Measurements from ENCODE around the gene AIMP1. TPM values are rescaled to one million over a fixed set of nuclear protein-coding genes. Genes with fewer than 3 reads are reported as not detected.
"Not testable (repeated sequence)": the region's sequence is repeated elsewhere in the genome, so short reads cannot be mapped to it uniquely, and the experiment has no call there.

The AIMP1 gene
- total RNA-seq, 1 donor from 2014 or later, result 32.8 TPM

DNA sequence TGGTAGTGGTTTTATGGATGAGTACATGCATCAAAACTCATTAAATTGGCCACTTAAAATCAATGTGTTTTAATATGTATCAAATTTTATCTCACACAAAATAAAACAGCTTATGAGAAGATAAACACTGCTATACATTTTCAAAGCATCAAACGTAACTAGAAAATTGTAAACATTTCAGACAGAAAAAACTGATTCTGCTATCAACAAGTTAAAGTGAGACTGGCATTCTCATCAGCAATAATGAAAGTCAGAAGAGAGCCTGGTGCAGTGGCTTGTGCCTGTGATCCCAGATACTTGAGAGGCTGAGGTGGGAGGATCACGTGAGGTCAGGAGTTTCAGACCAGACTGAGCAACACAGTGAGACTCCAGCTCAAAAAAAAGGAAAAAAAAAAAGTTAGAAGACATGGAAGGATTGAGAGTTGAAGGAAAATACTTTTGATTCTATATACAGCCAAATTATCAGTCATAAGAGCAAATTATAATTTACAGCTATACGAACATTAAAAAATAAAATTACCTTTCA, 3.3 kb upstream of the AIMP1 start:
- ATAC-seq, result no peak

DNA sequence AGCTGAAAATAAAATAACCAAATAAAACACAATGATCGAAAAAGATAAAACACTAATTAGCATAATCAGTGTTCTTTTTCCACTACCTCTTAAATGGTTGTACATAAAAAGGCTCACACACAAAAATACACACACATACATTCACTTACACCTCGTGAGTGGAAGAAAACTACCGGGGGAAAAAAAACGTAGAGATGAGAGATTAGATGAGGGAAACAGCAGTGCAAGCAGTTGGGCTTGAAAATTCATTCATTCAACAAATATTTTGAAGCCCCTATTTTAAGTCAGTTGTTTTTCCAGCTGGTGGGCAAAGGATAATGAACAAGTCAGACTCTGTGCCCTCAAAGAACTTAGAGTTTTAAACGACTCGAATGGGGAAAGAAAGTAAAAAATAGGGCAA, 1.4 kb upstream of the AIMP1 start:
- no peak for ATAC-seq

DNA sequence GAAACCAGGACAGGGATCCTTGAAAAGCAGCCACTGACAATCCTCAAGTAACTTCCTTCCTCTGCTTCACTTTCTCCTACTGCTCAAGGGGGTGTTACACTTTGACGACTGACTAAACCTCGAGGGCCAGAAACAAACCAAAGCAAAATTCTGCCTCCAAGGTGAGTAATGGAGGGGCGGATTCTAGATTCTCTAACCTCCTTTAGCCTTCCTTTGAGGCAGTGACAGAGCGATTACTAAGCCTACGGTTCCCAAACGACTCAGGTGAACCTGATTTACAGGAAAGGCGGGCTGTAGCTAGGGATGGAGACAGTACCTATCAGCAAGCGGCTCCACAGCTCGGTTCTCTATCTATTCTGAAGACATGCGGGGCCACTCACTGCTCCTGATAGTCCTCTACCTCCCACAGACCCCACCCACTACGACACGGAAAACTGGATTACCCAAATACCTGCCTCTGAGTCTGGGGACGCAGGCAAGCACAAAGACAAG, 828 bp upstream of the AIMP1 start:
- ATAC-seq, result peak; percentile 96

DNA sequence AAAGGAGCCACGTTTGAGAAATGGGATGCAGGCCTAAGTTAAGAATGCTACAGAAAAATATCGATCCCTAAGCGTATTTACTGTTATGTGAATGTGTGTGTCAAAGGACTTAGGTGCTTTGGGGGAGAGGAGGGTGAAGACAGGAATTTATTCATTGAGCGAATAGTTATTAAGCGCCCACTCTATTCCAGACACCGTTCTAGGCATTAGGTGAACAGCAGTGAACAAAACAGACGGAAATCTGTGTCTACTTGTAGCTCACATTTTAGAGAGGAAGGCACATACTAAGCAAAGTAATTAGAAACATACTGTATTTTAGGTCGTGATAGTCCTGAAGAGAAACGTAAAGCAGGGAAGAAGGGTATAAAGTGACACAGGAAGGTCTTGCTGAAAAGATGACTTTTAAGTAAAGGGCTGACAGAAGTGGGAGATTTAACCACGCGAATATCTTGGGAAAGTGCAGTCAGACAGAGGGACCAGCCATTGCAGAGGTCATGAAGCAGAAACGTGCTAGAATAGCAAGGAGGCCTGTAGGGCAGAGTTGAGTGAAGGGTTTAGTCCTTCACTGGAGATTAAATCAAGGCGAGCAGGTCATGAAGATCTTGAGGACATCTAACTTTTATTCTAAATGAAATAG, 541 bp downstream of the AIMP1 start:
- ATAC-seq, result no peak

DNA sequence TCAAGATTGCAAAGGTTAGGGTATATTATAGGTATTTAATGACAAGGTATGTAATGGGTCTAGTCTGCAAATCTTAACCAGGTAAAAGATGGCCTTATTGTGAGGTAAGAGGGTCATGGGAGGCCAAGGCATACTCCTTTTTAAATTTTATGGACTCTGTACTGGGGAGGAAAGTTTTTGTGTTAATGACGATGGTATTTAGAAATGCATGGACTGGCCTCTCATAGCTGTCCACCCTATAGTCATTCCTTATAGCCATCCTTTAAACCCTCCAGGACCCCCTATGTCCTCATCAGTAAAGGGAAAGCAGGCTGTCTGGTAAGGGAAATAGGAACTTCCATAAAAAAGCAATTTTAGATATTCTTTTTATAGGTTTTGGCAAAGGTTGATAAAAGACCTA, 1.5 kb downstream of the AIMP1 start:
- no peak for ATAC-seq

DNA sequence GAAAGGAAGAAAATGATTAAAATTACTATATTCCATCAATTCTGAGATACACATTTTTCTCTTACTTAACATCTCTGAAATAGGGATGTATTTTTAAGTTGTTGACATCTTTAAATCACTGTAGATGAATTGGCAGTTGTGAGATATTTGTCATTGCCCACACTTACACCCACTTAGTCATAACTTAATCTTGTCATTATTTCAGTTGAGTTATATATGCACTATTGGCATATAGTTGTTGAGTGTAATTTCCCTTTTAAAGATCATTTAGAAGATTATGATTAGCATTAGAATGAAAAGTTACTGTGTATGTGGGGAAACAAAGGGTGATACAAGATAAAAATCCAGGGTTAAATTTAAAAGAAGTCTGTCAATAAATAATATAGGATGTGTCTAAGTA, 2.2 kb downstream of the AIMP1 start:
- ATAC-seq, result no peak

DNA sequence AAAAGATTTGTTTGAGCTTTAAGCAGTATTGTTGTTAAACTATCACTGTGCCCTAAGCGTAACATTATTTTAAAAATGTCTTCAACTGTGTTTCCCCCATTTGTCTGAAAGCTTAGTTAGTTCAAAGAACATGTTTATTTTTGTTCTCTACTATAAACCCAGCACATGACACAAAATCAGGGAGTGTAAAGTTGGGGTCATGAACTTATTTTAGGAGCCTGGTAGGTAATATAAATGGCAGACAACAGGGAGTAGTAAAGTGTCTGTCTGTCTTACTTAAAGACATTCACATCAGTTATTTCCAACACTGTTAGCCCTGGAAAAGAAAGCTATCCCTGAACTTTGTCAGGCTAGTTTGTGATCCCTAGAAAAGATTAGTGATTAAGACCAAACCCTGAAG, 3.9 kb downstream of the AIMP1 start:
- ATAC-seq, result no peak

DNA sequence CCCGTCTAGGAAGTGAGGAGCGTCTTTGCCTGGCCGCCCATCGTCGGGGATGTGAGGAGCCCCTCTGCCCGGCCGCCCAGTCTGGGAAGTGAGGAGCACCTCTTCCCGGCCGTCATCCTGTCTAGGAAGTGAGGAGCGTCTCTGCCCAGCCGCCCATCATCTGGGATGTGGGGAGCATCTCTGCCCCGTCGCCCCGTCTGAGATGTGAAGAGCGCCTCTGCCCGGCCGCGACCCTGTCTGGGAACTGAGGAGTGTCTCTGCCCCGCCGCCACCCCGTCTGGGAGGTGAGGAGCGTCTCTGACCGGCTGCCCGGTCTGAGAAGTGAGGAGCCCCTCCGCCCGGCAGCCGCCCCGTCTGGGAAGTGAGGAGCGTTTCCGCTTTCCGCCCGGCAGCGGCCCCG, 4.8 kb downstream of the AIMP1 start:
- ATAC-seq, result not testable (repeated sequence)

DNA sequence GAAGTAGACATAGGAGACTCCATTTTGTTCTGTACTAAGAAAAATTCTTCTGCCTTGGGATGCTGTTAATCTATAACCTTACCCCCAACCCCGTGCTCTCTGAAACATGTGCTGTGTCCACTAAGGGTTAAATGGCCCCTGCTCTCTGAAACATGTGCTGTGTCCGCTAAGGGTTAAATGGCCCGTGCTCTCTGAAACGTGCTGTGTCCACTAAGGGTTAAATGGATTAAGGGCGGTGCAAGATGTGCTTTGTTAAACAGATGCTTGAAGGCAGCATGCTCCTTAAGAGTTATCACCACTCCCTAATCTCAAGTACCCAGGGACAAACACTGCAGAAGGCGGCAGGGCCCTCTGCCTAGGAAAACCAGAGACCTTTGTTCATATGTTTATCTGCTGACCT, 5.5 kb downstream of the AIMP1 start:
- not testable (repeated sequence) for ATAC-seq

DNA sequence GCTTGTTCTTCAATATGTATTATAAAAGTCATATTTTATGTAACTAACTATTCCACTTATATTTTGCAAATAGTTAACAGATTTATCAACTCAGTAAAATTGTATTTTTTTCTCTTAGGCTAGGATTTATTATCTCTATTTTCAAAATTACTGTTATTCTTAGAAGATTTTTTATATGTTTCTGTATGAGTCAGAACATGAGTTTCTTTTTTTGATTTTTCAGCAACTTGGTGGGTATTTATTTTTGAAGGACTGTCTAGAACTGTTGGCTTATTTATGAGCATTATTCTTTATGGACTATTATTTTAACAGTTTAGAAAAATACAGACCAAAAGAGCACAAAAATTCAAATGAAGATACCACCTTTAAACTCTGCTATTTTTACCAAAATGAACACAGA, 6.8 kb downstream of the AIMP1 start:
- ATAC-seq, result no peak

DNA sequence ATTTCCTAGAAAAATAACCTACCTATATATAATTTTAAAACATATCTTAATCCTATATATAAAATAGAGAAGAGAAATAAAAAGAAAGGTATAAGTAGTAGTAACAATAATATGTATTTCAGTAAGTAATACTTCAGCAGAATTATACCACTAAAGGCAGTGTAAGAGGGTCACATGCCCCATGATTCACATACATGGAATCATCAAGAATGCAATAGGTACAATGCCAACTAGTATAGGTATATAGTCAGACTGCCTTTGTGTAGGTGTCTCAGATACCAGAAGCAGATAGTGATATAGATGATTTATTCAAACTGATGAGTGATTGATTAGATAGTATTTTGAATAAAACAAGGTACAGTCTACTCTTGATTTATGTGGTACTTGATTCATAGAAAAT, 9.4 kb downstream of the AIMP1 start:
- no peak for ATAC-seq

DNA sequence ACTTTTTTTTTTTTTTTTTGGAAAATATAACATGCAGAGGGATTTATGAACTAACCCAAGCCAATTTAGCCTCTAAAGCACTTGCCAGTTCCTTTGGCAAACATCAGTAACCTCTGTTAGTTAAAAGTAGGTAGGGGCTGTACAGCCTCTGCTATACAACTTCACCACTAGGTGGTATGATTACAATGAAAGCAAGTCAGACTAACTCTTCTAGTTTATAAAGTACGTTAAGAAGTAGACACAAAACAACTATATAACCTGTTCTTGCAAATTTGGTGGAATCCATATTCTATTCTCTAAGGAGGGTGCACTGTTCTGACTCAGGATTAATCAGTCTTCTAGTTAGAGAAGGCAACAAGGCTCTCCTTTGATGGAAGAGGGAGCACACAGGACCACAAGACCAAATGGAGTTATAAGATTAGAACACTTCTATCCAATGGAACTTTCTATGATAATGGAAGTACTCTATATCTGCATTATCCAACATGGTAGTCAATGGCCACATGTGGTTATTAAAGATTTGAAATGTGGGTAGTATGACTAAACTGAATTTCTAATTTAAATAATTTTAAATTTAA, 12.8 kb downstream of the AIMP1 start:
- ATAC-seq, result peak; percentile 48

DNA sequence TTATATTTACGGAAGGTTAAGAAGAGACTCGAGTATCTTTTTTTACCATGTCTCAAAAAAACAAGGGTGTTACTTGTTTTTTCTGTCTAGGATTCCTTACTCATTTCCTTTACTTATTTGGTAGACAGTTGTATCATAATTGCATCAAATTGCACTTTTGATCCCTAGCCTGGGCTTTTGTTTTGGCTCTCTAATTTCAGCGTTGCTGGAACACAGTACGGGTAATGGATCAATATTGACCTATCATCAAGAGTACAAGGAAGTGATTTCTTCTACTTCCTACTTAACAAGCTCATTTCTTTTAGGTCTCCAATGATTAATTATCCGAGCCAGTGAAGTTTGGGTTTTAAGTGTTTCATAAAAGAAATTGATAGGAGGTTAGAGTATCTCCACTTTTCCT, 16.8 kb downstream of the AIMP1 start:
- ATAC-seq, result no peak

DNA sequence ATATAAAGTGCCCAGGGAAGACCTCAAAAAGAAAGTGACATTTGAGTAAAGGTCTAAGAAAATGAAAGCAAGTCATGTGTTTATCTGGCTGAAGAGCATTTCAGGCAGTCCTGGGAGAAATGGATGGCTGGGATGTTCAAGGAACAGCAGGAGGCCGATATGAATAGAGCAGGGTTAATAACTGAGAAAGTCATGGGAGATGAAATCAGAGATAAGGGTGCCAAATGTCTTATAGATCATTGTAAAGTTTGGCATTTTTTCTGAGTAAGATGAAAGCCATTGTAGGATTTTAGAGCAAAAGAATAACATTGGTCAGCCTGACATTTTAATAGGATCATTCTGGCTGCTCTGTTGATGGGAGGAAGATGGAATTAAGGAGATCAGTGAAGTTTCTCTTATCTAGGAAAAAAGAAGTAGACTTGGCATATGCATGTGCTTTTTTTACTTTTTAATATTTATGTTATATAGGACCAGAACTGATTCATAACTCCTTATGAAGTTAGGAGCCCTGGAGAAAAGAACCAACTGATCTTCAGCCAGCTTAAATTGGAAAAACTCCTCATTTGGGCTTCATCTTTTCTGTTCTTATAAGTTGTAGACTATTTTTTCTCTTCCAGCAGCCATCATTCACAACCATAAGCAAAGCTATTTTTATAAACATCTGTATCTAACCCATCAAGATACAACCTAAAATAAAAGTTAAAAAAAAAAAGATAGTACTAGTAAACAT, 18.6 kb downstream of the AIMP1 start:
- no peak for ATAC-seq

DNA sequence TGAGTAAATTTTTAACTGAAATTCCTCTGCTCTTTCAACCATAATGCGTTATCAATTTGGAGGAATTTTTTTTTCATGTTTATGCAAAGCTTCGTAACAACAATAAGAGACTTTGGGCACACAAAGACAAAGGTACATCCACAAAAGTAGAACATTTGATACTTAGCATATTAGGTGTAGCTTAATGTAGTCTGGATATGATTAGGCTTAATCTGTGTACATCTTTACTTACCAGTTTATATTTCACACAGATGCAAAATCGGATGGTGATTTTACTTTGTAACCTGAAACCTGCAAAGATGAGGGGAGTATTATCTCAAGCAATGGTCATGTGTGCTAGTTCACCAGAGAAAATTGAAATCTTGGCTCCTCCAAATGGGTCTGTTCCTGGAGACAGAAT, 20.3 kb downstream of the AIMP1 start:
- ATAC-seq, result no peak

DNA sequence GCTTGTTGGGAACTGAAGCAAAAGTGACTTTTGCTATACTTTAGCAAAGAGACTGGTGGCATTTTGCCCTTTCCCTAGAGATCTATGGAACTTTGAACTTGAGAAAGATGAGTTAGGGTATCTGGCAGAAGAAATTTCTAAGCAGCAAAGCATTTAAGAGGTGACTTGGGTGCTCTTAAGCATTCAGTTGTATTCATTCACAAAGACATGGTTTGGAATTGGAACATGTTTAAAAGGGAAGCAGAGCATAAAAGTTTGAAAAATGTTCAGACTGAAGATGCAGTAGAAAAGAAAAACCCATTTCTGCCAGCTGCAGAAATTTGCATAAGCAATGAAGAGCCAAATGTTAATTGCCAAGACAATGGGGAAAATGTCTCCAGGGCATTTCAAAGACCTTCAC, 21.6 kb downstream of the AIMP1 start:
- no peak for ATAC-seq

DNA sequence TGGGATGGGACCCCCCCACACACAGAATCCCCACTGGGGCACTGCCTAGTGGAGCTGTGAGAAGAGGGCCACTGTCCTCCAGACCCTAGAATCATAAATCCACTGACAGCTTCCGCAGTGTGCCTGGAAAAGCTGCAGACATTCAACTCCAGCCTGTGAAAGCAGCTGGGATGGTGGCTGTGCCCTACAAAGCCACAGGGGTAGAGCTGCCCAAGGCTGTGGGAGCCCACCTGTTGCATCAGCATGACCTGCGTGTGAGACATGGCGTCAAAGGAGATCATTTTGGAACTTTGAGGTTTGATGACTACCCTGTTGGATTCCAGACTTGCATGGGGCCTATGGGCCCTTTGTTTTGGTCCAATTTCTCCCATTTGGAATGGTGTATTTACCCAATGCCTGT, 22.3 kb downstream of the AIMP1 start:
- no peak for ATAC-seq

DNA sequence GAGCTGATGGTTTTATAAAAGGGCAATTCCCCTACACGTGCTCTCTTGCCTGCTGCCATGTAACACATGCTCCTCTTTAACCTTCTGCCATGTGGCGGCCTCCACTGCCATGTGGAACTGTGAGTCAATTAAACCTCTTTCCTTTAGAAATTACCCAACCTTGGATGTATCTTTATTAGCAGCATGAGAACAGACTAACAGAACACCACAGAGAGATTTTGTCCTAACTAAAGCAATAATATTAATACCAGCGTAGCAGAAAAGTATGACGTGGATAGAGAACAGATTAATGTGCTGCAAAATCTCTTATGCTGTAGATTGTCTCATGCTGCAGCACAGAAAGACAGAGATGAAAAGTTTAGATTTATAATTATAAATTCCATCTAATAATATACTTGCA, 23.1 kb downstream of the AIMP1 start:
- ATAC-seq, result no peak

DNA sequence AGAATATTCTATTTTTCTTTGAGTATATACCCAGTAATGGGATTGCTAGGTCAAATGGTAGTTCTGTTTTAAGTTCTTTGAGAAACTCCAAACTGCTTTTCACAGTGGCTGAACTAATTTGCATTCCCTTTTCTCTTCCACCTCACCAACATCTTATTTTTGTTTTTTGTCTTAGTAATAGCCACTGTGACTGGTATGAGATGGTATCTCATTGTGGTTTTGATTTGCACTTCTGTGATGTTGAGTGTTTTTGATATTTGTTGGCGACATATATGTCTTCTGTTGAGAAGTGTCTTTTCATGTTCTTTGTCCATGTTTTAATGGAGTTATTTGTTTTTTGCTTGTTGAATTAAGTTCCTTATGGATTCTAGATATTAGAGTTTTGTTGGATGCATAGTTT, 24.4 kb downstream of the AIMP1 start:
- ATAC-seq, result no peak

DNA sequence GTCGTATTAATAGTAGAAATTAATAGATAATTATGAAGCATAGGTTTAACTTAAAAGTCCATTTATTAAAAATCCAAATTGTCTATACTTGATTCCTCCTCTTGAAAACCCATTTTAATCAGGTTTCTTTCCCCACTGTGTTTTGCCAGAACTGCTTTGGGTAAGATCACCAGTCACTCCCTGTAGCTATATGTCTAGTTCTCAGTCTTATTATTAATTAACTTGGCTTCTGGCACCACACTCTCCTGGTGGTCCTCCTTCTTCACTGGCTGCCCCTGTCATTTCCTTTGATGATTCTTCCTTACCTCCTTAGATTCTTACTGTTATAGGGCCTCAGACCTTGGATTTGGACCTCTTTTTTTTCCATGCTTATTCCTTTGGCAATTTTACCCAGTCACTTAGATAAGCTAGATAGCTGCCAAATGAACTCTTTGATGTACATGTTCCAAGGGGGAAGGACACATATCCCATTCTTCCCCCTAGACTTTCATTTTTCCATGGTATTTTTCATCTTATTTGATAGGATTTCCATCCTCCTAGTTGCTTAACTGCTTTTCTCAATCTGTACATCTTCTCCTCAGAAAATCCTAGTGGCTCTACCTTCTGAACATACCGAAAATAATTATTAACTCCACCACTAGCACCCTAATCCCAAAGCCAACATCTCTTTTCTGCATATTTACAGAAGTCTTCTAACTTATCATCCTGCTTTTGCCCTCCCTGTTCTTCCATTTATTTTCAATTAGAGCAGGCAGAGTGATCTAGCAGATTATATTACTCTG, 27.7 kb downstream of the AIMP1 start:
- no peak for ATAC-seq

DNA sequence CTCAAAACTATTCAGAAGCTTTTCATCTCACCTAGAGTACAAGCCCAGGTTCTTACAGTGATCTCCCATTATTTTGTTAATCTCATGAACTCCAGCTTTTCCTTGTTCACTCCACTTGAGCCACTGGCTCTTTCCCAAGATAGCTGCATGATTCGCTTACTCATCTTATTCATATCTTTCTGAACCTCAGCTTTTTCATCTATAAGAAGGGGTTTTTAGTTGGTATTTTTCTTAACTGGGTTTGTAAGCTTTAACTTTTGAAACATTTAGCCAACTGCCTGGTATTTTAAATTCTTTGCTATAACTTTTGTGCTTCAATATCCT, 28.3 kb downstream of the AIMP1 start:
- no peak for ATAC-seq

DNA sequence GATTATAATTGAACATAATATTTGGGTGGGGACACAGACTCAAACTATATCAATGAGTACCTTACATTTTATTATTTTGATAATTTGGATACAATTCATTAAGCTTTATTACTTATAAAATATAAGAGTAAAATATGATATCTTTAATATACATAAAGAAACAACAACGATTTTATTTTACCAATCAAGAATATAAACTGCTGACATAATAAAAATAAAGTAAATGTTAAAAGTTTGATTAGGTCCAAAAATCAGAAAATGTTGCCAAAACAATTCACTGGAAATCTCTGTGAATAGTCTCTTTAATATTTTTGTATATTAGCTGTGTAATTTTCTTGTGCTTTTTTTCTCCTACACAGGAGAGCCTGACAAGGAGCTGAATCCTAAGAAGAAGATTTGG, 30.8 kb downstream of the AIMP1 start:
- ATAC-seq, result no peak

DNA sequence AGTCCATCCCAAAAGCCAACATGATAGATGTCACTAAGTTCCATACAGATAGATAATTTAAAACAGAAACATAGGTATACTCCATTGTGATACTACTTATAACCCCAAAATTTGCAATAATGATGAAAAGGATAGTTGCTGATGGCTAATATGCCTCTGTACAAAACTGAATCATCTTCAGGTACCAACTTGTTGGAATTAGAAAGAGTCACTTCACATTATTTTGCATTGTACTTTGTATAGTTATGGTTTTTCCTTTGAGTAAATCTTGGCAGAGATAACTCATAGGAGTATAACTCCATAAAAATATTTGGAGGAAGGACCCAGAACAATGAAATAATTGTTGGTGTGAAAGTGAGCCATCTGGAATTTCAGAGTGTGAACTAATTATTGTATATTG, 34.7 kb downstream of the AIMP1 start:
- ATAC-seq, result no peak

Data from esophagus mucosa (tissue), 1 donor.